GM12878 (cell line): Measurements from ENCODE around the gene CCM2. TPM values are rescaled to one million over a fixed set of nuclear protein-coding genes. Genes with fewer than 3 reads are reported as not detected.
A peak's percentile ranks its signal among the peaks of the same experiment; 100 is the strongest.

Experiments
- ATF2 ChIP-seq: IDR thresholded peaks from 2 replicates; pipeline ENCODE4 v1.6.1; 2012; ENCODE audit warnings: low read length, inconsistent platforms
- ATF7 ChIP-seq: fragments of 450-650 bp; IDR thresholded peaks from 2 replicates; pipeline ENCODE4 v1.6.1; 2016; ENCODE audit warnings: low read depth, mild to moderate bottlenecking
- BCLAF1 ChIP-seq: fragments of 450-650 bp; IDR thresholded peaks from 2 replicates; pipeline ENCODE4 v1.6.1; 2017; ENCODE audit warnings: antibody characterized with exemption, mild to moderate bottlenecking, moderate library complexity
- CBX3 ChIP-seq: fragments of 200-600 bp; sonication (generic); IDR thresholded peaks from 2 replicates; pipeline ENCODE4 v1.6.1; 2016; ENCODE audit warnings: low read depth, borderline replicate concordance
- ETV6 ChIP-seq, 2 experiments: fragments of 450-650 bp in 1 of 2; IDR thresholded peaks in 1 of 2; conservative IDR thresholded peaks in 1 of 2; 2 replicates each; pipeline ENCODE4 v1.6.1; 2014; ENCODE audit warnings: antibody characterized with exemption in 1 of 2, borderline replicate concordance in 1 of 2, low read depth in 1 of 2, mild to moderate bottlenecking in 1 of 2, moderate library complexity in 1 of 2
- IKZF2 ChIP-seq, 2 experiments: fragments of 450-650 bp; IDR thresholded peaks; 2 replicates each; pipeline ENCODE4 v1.6.1; 2017; ENCODE audit warnings: mild to moderate bottlenecking in 2 of 2, moderate library complexity in 2 of 2
- MLLT1 ChIP-seq: fragments of 450-650 bp; IDR thresholded peaks from 2 replicates; pipeline ENCODE4 v1.6.1; 2016; ENCODE audit warnings: mild to moderate bottlenecking
- MTA2 ChIP-seq: fragments of 450-650 bp; IDR thresholded peaks from 2 replicates; pipeline ENCODE4 v1.6.1; 2016; ENCODE audit warnings: low read depth, mild to moderate bottlenecking, moderate library complexity
- NFIC ChIP-seq: IDR thresholded peaks from 2 replicates; pipeline ENCODE4 v1.6.1; 2012; ENCODE audit warnings: low read depth, mild to moderate bottlenecking, inconsistent platforms, low read length, moderate library complexity
- POLR2A ChIP-seq: IDR thresholded peaks from 2 replicates; pipeline ENCODE4 v1.6.1; 2011; ENCODE audit warnings: low read depth, mild to moderate bottlenecking, low read length
- RAD51 ChIP-seq: fragments of 450-650 bp; IDR thresholded peaks from 2 replicates; pipeline ENCODE4 v1.6.1; 2016; ENCODE audit warnings: moderate library complexity, mild to moderate bottlenecking, inconsistent platforms
- RBBP5 ChIP-seq: fragments of 200-600 bp; sonication (generic); conservative IDR thresholded peaks from 2 replicates; pipeline ENCODE4 v1.6.1; 2016
- RELB ChIP-seq: fragments of 450-650 bp; IDR thresholded peaks from 2 replicates; pipeline ENCODE4 v1.6.1; 2017; ENCODE audit warnings: low read depth, mild to moderate bottlenecking, moderate library complexity
- ZNF384 ChIP-seq: IDR thresholded peaks from 2 replicates; pipeline ENCODE4 v1.6.1; 2012; ENCODE audit warnings: low read depth, mild to moderate bottlenecking, low read length, improper control_type of control experiment, borderline replicate concordance
- polyA plus RNA-seq, 11 experiments: library from polyadenylated mRNA; depleted of rRNA in 4 of 11; unstranded in 6 of 11; stranded (reverse) in 5 of 11; fragments of >200 nt; fragmentation: Nextera tagmentation in 4 of 11; fragmentation: Illumina TruSeq in 1 of 11; extraction: Ambion mirVana in 4 of 11; extraction: Trizol in 1 of 11; gene quantifications; 1 replicate in 1 of 11; 2 replicates in 10 of 11; pipeline versions ENCODE4 v1.2.1 to v1.2.3, GENCODE V29; 2011 to 2016; ENCODE audit warnings: inconsistent platforms in 2 of 11, missing spikeins in 2 of 11, low read depth in 1 of 11
- total RNA-seq, 4 experiments: library from RNA; depleted of rRNA in 3 of 4; stranded (reverse); fragments of >200 nt in 3 of 4; fragmentation: Illumina TruSeq in 1 of 4; extraction: Trizol in 1 of 4; gene quantifications; 2 replicates each; pipeline versions ENCODE4 v1.2.1 to v1.2.3, GENCODE V29; 2013 to 2021

The CCM2 gene
- total and polyA plus RNA-seq, 10 of the 15 experiments (the other 5 are each of a cell fraction or from before 2014, with no cell fraction given): 1.00 to 82.3 (median 48.7) TPM

GRCh38 chr7:45007571-45008328 lies 7.7 kb downstream of the CCM2 start (continued):
- TF ChIP-seq MLLT1: peak; percentile 60; the same call in 1 of the 2 replicates
- no peak for TF ChIP-seq RBBP5
- TF ChIP-seq IKZF2 (IDR thresholded peaks at IDR 0.05): peak; percentile 21 to 66; a peak in 3 of 4 replicates
- TF ChIP-seq NFIC: peak; percentile 39; the same call in 1 of the 2 replicates
- peak; percentile 19; the same call in 1 of the 2 replicates for TF ChIP-seq MTA2
- no peak for TF ChIP-seq ETV6 (conservative IDR thresholded peaks at IDR 0.05 in 1 of 2, IDR thresholded peaks at IDR 0.05 in 1 of 2; ENCODE audit: borderline replicate concordance in 1 of 2, low read depth in 1 of 2)
- no peak for TF ChIP-seq CBX3
- TF ChIP-seq ZNF384: peak; percentile 86
- peak; percentile 62 for TF ChIP-seq RAD51
- no peak for TF ChIP-seq POLR2A
- TF ChIP-seq RELB: peak; percentile 50; the same call in 1 of the 2 replicates
- TF ChIP-seq ATF2: peak; percentile 54; the same call in 1 of the 2 replicates
- no peak for TF ChIP-seq BCLAF1
- TF ChIP-seq ATF7: peak; percentile 82
